ENCODE measurements around the gene FRRS1L.
"Not testable (repeated sequence)": the region's sequence is repeated elsewhere in the genome, so short reads cannot be mapped to it uniquely, and the experiment has no call there.

FRRS1L gene

GRCh38 chr9:109126671-109127070 lies 40.4 kb downstream of the FRRS1L start:
- DNase-seq: not testable (repeated sequence)

DNA sequence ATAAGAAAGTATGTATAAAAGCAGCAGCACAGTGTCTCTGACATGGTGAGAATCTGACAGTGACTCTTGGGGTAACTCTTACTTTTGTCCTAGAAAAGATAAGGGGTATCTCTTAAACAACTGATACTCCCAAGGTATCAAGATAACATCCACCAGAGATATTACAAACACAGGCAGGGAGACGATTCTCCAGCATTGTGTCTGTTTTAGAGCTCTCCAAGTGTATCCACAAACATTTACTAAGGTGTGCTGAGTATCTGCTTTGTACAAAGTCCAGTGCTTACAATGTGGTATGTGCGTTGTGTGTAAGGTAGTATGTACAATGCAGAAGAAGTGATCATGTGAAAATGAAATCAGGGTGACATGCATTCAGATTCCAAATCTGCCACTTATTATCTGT lies 42.9 kb downstream of the FRRS1L start:
- no peak for DNase-seq

DNA sequence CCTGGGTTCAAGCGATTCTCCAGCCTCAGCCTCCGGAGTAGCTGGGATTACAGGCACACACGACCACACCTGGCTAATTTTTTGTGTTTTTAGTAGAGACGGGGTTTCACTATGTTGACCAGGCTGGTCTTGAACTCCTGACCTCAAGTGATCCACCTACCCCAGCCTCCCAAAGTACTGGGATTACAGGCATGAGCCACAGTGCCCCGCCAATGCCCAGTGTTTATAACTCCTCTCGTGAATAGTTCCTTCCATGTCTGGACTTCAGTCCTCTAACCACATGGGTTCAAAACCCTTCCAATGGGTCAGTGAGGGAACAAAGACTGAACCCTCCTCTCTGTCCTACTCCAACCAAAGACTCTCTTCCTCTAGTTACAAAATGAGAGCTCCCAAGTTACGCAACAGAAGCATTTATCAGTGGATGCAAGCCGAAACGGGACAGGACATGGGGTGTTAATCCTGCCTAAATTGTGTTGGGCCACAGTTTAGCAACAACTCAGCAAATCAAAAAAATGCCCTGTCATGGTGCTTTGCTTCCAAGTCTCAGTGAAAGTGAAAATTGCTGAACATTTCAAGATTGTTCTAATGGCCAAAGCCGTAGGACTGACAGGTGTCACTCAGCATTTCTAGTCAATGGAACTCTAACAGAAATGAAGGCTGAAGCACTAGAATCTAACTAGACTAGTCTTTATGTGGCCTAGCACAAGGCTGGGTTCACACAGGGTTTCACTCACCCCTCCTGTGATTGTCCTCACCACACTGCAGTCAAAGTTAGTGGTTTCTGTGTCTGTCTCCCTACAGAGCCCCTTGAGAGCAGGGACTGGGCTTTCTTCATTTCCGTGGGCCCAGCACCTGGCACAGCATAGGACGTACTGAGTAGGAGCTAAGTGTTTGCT lies 44.1 kb downstream of the FRRS1L start:
- no peak for DNase-seq

DNA sequence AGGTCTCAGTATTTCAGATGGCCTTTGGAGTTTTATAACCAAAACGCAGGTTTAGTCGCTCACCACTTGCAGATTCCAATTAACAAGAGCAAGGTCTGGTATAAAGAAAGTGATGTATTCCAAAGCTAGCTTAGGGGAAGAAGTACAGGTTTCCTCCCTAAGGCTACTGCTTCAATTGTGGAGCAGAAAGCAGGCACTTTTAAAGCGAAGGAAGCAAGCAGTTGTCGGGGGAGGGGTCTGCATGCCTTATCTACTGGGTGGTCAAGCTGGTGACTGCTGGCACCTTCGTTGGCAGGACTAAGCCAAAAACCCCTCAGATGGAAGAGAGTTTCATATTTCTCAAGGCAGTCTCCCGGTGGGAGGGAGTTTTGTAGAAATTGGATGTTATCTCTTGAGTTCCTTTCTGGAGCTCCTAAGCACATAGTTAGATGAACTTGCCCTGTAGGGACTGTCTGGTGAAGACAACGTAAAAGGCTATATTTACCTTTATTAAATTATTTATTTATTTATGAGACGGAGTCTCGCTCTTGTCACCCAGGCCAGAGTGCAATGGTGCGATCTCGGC lies 45.7 kb downstream of the FRRS1L start:
- DNase-seq: no peak

GRCh38 chr9:109120204-109120789 lies 46.8 kb downstream of the FRRS1L start:
- DNase-seq: no peak

DNA sequence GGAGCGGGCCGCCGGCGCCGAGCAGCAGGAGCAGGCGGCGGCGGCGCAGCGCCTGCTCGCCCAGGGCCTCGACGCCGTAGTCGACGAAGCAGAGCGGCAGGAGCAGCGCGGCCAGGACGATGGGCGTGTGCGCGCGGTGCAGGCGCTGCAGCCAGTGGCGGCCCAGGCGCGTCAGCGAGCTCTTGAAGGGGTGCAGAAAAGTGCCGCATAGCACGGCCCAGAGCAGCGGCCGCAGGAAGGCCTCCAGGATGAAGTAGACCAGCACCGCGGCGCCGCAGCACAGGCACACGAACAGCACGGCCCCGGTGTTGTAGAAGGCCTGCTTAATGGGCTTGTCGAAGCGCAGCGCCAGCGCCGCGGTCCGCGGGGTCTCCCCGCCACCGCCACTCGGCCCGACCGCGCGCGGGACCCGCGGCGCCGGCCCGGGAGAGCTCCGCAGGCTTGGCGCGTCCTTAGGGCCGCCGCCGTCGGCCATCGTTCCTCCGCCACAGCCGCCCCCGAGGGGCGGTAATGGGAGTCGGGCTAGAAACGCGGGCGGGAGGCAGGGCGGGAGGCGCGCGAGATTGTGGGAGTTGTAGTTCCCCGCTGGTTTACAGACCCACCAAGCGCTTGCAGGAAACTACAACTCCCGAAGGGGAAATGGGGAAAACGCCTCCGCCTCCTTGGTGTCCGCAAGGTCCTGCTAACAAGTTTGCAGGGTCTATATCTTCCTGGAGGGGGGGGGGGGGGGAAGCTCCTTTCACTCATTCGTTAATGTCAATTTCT lies 47.4 kb downstream of the FRRS1L start, which contains the start of gene TMEM245:
Gene TMEM245, minus strand, starts transcription at position 509 of the 765 bp plus-strand sequence. Its CDS starts 34 bp downstream, at position 475.
- peak; percentile 94 for DNase-seq

DNA sequence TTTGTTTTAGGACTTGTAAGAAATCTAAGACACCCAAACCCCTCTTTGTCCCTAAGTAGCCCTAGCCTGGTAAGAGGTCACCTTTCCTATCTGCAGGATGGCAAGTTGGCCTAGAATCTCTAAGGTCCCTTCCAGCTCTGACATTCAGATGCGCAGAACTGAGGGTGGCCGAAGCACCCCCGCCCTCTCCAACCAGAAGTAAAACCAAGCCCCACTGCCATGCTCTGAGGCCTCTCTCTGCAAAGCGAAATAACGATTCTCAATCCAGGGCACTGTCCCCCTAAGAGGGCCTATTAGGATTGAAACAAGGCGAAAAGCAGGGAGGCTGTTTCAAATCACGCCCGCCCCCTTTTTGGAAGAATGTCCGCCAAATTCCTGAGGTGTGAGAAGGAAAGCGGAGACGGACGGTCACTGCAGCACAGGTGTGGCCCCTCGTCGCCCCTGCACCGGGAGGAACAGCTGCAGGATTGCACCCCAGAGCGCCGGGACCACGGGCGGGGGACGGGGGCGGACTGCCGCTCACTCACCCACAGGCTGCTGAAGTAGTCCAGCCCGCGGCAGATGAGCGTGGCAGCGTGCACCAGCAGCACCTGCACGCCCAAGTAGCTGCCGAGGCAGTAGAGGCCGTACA lies 48.1 kb downstream of the FRRS1L start:
- DNase-seq: no peak

GRCh38 chr9:109117856-109118807 lies 48.9 kb downstream of the FRRS1L start:
- no peak for DNase-seq

DNA sequence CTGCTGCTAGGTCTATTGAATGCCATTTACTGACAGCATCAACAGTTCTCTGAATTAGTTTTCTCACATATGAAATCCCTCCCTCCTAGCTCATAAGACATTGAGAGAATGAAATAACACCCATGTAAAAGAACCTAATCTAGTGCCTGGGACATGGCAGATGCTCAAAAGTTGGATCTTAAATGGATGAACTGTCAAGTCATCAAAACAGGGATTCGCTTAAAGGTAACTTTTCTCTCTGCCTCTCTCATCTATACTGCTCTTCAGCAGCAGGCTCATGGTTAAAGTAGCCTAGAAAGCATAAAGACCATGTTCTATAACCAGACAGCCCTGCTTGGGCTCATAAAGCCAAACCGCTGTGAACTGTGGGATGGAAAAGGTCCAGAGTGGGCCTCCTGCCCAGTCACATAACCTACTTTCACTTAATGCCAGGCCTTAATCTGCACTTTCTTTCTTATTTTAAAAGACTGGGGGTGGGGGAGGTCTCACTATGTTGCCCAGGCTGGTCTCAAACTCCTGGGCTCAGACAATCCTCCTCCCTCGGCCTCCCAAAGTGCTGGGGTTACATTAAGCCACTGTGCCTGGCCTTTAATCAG lies 51.0 kb downstream of the FRRS1L start:
- no peak for DNase-seq

GRCh38 chr9:109114670-109115069 lies 52.4 kb downstream of the FRRS1L start:
- no peak for DNase-seq

DNA sequence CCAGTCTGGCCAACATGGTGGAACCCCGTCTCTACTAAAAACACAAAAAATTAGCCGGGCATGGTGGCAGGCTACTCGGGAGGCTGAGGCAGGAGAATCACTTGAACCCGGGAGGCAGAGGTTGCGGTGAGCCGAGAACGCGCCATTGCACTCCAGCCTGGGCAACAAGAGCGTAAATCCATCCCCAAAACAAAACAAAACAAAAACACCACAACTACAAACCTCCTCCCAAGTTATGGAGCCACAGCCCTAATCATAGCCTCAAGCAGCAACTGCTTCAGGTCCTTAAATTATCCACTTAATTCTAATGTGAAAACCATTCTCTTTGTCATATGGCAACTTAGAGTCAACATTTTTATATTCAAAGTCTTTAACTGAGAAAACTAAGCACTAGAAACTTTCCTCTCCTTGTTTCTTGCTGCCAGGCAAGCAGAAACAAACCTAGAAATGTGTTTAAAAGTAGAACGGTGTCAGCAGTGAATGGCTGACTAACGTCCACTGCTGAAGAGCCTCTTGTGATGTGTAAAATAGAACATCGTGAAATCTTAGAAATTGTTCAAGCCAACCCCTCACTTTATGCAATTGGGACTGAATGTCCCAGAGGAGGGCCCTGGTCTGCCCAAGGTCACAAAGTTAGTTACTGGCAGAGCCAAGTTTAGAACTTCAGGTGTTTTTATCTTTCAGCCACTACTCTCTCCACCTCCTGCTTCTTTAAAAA lies 53.0 kb downstream of the FRRS1L start:
- DNase-seq: no peak

DNA sequence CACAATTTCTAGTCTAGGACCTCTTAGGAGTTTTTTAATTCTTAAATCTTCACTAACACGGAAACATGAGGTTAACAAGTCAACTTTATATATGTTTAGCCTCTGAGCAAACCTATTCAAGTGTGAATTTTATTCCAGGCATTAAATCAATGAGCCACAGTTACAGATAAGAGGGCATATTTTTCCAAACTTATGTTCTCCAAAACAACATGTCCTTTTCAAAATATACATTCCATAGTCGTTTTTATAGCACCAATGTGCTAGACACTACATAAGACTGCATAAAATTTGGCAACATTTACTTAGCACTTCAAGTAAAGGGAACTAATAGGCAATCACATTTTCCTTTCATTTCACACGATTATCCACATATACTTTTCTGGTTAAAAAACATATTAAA lies 53.8 kb downstream of the FRRS1L start:
- no peak for DNase-seq

GRCh38 chr9:109110329-109111021 lies 56.6 kb downstream of the FRRS1L start:
- no peak for DNase-seq

DNA sequence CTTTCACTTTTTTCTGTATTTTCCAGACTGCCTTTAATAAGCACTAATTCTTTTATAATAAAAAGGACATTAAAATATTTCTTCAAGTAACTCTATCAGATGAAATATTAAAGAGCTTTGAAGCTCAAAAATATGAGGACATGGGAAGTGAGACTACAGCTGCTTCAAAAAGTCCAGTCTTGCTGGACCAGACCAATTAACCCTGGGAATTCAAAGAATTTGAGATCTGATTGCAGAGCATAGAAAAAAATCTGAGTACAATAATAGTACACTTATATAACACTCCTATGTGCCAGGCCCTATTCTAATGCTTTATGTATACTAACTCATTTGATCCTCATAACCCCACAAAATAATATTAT lies 57.1 kb downstream of the FRRS1L start:
- no peak for DNase-seq

DNA sequence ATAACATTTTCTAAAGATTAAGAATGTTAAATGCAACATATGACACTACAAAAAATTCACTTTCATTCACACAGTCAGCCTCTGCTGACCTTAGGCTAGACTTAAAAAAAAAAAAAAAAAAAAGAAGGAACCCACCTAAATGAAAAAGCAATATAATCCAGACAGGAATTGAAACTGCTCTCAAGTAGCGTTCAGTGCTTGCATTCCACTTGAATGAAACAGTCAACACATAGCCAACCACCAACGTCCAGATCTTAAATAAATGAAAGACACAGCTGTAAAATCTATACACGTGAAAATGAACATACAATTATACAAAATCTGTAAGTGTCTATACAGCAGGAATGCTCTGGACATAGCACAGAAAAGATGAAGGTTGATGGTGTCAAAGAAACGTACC lies 58.7 kb downstream of the FRRS1L start:
- no peak for DNase-seq

DNA sequence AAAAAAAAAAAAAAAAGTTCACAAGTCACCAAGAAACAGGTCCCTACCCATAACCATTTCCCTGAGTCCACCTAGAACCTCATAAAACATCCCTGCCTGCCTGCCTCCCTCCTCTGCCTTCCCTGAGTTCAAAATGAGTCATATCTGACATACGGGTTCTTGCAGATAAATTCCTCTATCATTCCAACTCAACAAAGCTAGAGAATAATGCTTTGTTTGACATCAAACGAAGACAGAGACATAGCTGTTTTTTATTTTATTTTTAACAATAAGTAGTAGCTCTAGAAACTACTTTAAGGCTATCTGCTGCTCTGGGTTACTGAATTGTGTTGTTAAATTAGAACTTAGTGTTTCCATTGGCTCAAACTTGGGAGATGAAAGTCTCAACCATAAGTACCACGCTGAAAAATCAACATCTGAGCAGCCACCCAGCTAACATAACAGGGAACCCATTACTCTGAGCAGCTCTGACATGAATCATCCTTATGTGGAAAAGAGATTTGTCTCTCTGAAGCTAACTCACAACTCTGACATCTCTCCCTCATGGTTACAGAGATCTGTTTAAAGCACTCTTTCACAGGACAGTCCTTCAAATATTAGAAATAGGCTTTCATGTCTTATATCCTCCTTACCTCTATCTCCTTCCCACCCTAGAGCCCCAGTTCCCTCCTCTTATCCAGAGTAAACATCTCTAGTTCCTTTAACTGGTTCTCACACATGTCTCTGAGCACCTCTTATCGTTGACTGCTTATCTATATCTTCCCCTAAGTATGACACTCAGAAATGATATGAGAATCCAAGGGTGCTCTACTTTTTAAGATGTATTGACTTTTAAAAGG lies 59.4 kb downstream of the FRRS1L start:
- no peak for DNase-seq

DNA sequence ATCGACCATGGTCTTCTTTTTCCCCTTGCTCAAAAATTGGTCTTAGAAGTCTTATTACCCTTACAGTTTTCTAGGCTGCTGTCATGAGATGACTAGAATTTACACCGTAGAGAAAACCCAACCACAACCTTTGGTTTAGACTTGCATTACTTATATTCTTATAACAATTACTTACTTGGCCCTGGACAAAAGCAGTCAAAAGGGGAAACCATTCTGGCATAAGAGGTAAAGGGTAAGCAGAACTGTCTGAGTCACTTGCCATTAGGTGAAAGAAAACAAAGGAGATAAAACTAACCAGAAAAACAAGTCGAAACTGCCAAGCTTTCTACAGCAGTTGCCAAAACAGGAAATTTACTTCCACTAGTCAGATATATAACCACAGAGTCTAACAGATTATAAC lies 65.2 kb downstream of the FRRS1L start:
- DNase-seq: no peak

DNA sequence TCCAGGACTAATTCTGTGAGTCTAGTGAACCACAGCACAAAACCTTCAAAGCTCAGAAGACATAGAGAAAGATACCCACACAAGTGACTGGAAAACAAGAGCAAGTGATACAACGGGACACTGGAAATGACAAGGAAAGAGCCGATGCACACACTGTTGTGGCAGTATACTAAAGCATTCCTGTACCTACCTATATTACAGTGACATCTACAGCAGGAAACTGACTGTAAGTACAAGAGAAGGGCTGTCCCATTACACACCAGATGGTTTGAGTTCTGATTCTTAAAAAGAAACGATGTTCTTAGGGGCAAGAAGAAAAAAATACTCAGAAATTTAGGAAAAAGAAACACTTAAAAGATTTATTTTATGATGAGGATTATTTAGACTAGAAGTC lies 65.8 kb downstream of the FRRS1L start:
- no peak for DNase-seq
